ENCODE measurements around the gene B4GALNT1.
"Not testable (repeated sequence)": the region's sequence is repeated elsewhere in the genome, so short reads cannot be mapped to it uniquely, and the experiment has no call there.

The B4GALNT1 gene

GRCh38 chr12:57661376-57661775, 28.4 kb upstream of the B4GALNT1 start:
- H3K4me3 ChIP-seq (replicated peaks; ENCODE audit: low read depth, low read length): no peak overlapping the region
- TF ChIP-seq, protein P1, sequence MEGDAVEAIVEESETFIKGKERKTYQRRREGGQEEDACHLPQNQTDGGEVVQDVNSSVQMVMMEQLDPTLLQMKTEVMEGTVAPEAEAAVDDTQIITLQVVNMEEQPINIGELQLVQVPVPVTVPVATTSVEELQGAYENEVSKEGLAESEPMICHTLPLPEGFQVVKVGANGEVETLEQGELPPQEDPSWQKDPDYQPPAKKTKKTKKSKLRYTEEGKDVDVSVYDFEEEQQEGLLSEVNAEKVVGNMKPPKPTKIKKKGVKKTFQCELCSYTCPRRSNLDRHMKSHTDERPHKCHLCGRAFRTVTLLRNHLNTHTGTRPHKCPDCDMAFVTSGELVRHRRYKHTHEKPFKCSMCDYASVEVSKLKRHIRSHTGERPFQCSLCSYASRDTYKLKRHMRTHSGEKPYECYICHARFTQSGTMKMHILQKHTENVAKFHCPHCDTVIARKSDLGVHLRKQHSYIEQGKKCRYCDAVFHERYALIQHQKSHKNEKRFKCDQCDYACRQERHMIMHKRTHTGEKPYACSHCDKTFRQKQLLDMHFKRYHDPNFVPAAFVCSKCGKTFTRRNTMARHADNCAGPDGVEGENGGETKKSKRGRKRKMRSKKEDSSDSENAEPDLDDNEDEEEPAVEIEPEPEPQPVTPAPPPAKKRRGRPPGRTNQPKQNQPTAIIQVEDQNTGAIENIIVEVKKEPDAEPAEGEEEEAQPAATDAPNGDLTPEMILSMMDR (IDR thresholded peaks at IDR 0.05; ENCODE audit: low read length, missing control alignments): no peak

DNA sequence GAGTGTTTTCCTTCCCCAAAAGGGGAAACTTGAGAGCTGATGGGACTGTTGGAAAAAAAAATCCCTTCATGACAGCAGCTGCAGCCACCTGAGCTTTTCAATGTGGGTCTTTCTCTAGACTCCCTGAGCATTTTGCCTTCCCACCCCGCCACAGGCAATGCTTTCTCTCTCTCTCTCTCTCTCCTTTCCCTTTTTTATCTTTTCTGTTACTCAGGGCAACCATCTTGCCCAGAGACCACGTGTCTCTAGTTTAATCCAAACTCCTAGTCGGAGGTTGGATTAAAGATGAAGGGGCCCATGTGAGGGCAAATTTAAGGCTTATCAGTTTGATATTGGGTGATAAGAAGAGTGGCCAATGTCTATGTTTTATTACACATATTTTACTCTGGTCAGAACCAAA, 25.9 kb upstream of the B4GALNT1 start:
- TF ChIP-seq, protein P1 (IDR thresholded peaks at IDR 0.05; ENCODE audit: low read length, missing control alignments): no peak
- no peak overlapping the region for H3K4me3 ChIP-seq (replicated peaks; ENCODE audit: low read depth, low read length)
- DNase-seq (ENCODE audit: low read depth): no peak

More at GRCh38 chr12:57661376-57661775, 28.4 kb upstream of the B4GALNT1 start:
- no peak for DNase-seq (ENCODE audit: low read depth)

GRCh38 chr12:57657744-57658143, 24.7 kb upstream of the B4GALNT1 start:
- peak; percentile 69 for DNase-seq (ENCODE audit: low read depth)
- H3K4me3 ChIP-seq (replicated peaks; ENCODE audit: low read depth, low read length): no peak overlapping the region
- TF ChIP-seq, protein P1 (IDR thresholded peaks at IDR 0.05; ENCODE audit: low read length, missing control alignments): no peak

- not testable (repeated sequence) for DNase-seq (ENCODE audit: low read depth); H3K4me3 ChIP-seq (replicated peaks; ENCODE audit: low read depth, low read length)
Observed at GRCh38 chr12:57656408-57656807, 23.4 kb upstream of the B4GALNT1 start.

DNA sequence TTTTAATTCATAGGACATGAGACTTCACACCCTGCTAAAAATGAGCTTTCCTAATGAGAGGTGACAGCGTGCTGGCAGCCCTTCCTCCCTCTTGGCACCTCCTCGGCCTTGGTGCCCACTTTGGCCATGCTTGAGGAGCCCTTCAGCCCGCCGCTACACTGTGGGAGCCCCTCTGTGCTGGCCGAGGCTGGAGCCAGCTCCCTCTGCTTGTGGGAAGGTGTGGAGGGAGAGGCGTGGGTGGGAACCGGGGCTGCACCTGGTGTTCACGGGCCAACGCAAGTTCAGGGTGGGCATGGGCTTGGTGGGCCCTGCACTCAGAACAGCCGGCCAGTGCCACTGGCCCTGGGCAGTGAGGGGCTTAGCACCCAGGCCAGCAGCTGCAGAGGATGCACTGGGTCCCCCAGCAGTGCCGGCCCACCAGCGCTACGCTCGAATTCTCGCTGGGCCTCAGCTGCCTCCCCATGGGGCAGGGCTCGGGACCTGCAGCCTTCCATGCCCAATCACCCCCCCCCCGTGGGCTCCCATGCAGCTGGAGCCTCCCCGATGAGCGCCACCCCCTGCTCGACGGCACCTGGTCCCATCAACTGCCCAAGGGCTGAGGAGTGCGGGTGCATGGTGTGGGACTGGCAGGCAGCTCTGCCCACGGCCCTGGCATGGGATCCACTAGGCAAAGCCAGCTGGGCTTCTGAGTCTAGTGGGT, 22.7 kb upstream of the B4GALNT1 start:
- TF ChIP-seq, protein P1 (IDR thresholded peaks at IDR 0.05; ENCODE audit: low read length, missing control alignments): no peak
- no peak for DNase-seq (ENCODE audit: low read depth)
- no peak overlapping the region for H3K4me3 ChIP-seq (replicated peaks; ENCODE audit: low read depth, low read length)

DNA sequence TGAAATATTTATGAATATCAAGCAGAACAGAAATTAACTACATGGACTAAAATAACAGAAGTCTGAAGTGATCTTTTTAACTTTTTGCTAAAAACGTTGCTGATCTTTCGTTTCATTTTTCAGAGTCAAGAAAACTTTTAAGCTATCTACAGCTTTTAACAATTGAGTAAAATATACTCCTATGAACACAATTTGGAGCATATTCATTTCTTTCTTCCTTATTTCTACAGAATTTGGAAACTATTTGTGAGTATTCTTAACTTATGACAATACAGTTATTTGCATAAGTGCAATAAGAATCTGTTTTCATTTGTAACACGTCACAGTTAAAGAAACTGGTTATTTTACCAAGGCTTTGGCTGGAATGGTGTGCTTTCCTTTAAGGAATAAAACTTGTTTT, 21.0 kb upstream of the B4GALNT1 start:
- DNase-seq (ENCODE audit: low read depth): no peak
- TF ChIP-seq, protein P1 (IDR thresholded peaks at IDR 0.05; ENCODE audit: low read length, missing control alignments): no peak

GRCh38 chr12:57646659-57647049, 13.7 kb upstream of the B4GALNT1 start:
- not testable (repeated sequence) for DNase-seq (ENCODE audit: low read depth); H3K4me3 ChIP-seq (replicated peaks; ENCODE audit: low read depth, low read length)

More for the DNA sequence above, 21.0 kb upstream of the B4GALNT1 start:
- H3K4me3 ChIP-seq (replicated peaks; ENCODE audit: low read depth, low read length): no peak overlapping the region

GRCh38 chr12:57645990-57646658, 13.1 kb upstream of the B4GALNT1 start:
- DNase-seq (ENCODE audit: low read depth); H3K4me3 ChIP-seq (replicated peaks; ENCODE audit: low read depth, low read length): not testable (repeated sequence)
